HG02938 (cell line): Measurements from ENCODE around the gene MTCP1.

Experiments
- ATAC-seq: cut with Tn5 transposase; IDR thresholded peaks from one replicate; pipeline ENCODE4 v1.9.1; 2021; ENCODE audit warnings: mild to moderate bottlenecking, moderate library complexity; ENCODE audit not compliant: unreplicated experiment

Gene MTCP1, protein sequence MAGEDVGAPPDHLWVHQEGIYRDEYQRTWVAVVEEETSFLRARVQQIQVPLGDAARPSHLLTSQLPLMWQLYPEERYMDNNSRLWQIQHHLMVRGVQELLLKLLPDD

DNA sequence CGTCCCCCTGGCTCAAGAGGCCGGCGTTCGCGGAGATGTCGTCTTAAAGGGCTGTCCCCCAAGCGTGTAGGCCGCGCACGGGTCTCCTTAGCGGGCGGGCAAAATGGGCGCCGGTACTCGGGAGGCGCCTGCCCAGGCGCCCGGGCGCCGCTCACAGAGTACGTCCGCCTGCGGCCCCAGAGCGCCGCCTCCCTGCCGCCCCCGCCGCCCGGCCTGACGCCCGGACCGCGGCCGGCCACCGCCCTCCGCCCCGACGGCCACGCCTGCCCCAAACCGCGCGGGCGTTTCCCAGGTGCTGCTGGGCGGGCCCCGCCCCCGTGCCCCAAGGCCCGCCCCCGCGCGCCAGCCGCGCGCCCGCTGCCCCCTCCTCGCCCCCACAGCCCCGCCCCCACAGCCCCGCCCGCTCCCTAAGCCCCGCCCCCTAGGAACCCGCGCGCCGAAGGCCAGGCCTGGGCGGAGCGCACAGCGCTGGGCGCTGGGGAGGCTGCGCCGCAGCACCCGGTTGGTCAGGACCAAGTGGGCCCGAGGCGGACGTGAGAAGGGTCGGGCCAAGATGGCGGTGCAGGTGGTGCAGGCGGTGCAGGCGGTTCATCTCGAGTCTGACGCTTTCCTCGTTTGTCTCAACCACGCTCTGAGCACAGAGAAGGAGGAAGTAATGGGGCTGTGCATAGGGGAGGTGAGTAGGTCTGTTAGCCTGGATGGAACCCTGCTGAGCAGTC lies at the start of gene MTCP1, which contains the start of the genes BRCC3 and CMC4:
MTCP1 (minus strand) TSS at position 162 of the 719 bp plus-strand sequence. CDS start 5,126 bp downstream, outside the sequence.
BRCC3 (plus strand) TSS at position 534 of the 719 bp plus-strand sequence; CDS start at position 554, 20 bp downstream.
CMC4 (minus strand) TSS at position 162 of the 719 bp plus-strand sequence. CDS start 7,113 bp downstream, outside the sequence.
- peak; percentile 75 for ATAC-seq

DNA sequence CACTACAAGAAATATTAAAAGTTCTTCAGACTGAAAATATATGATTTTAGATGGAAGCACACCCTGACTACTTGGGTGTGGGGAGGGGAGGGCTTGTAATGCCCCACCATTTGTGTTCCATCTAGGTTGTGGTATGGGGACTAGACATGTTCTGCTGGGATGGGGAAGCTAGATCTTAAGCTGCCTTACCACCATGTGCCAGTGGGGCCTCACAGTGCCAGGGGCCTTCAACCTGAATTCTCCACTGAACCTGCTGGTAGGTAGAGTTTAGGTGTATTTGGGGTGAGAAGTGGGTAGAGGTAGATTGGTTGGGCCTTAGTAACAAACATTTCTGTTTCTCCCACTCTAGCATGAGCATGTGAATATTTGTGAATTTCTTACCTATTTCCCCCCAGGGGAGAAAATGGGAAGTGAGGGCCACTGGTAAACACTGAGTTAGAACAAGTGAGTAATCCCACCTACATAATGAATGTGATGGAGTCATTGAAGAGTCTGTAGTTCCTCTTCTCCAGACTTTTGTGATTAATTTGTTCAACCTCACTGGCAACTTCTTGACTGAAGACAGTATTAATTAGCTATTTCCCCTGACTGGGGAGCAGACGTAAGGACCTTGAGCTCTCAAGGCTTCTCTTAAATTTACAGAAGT lies 44.4 kb upstream of the MTCP1 start:
- ATAC-seq, result no peak

DNA sequence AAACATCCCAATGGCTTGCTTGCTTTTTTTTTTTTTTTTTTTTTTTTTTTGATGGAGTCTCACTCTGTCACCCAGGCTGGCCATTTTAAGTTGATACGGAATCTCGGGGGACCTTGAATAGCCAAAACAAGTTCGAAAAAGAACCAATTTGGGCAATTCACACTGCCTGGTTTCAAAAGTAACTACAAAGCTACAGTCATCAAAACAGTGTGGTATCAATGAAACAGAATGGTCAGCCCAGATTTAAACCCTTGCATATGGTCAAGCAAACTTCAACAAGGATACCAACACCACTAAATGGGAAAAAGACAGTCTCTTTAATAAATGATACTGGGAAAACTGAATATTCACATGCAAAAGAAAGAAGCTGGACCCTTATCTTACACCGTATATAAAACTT lies 42.2 kb upstream of the MTCP1 start:
- ATAC-seq, result no peak

DNA sequence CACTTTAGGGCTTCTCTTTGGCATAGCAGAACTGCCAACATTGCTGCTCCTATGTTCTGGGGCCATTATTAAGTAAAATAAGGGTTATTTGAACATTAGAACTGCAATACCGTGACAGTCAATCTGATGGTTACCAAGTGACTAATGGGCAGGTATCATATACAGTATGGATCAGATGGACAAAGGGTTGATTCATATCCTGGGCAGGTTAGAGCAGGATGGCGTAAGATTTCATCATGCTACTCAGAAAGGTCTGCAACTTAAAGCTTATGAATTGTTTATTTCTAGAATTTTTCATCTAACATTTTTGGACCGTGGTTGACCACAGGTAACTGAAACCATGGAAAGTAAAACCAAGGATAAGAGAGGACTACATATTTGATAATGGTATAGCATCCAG lies 41.2 kb upstream of the MTCP1 start:
- ATAC-seq, result no peak

DNA sequence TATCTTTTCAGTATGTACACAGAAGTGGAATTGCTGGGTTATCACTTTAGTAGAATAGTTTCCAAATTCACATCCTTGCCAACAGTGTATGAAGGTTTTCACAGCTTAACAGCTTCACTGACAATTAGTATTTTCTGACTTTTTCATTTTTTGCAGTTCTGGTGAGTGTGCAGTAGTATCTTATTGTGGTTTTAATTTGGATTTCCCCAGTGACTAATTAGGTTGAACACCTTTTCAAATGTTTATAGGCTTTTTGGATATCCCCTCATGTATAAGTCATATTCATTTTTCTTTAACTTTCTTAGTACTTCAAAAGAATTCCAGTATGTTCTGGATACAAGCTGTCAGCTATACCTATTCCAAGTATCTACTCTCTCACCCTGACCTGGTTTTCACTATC lies 37.5 kb upstream of the MTCP1 start:
- no peak for ATAC-seq

DNA sequence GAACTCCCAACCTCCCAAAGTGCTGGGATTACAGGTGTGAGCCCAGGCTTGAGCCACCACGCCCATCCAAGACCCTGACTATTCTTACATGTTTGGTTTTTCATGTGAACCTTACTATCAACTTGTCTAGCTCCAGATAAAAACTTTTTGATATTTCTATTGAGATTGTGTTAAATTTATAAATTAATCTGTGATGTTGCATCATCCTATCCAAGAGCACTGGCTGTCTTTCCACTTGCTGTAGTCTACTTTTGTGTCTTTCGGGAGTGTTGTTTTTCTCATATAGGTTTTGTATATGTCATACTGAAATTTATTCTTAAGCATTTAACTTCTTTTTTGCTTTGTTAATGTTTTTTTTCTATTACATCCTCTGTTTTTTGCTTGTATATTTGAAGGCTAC lies 35.0 kb upstream of the MTCP1 start:
- no peak for ATAC-seq

DNA sequence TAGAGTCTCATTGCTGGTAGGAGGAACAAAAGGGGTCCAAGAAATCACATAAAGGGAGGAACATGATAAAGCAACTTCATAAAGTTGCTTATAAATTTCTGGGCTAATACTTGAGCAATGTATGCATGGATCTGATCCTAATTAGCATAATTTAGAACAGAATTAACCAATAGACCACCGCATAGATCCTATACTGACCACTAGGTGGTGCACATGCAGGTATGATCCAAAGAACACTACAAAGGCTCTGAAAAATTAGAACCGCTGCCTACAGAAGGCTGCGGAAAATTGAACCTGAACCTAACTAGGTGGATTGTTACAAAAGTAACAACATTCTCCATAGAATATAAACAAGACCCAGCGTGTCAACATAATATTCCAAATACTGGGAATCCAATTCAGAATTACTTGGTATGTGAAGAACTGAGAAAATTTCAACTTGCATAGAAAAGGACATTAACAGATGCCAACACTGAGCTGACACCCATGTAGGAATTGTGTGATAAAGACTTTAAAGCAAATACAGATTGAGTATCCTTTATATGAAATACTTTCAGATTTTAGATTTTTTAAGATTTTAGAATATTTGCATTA lies 23.6 kb upstream of the MTCP1 start:
- no peak for ATAC-seq

DNA sequence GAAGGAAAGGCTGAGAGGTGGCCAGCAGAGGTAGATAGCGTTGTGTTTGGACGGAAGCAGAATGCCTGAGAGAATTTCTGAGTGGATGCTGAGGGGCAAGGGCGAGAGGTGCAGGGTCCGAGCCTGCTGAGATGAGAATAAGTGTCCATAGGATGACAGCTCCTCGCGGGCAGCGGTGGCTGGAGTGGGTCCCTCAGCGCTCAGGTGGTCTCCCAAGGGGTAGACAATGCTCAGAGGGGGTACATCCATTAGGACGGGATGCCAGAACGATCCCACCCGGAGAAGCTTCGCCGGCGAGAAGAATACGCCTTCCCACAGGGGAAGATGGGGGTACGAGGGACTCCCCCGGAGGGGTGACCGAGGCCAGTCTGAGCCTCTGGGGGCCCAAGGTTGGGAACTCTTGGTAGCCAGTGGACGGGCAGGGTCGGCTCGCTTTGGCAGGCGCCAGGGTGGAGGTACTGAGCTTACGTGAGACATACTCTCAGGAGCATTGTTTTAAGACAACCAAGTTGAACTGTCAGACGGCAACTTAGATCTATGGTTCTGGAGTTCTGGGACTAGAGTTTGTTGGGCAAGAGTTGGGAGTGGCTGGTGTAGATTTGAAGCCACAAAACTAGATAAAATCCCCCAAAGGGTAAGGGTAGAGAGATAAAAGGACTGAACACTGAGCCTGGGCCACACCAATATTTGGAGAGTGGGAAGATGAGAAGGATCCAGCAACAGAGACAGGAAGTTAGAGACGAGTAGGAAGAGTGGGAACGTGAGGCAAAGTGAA lies 16.2 kb upstream of the MTCP1 start:
- no peak for ATAC-seq

DNA sequence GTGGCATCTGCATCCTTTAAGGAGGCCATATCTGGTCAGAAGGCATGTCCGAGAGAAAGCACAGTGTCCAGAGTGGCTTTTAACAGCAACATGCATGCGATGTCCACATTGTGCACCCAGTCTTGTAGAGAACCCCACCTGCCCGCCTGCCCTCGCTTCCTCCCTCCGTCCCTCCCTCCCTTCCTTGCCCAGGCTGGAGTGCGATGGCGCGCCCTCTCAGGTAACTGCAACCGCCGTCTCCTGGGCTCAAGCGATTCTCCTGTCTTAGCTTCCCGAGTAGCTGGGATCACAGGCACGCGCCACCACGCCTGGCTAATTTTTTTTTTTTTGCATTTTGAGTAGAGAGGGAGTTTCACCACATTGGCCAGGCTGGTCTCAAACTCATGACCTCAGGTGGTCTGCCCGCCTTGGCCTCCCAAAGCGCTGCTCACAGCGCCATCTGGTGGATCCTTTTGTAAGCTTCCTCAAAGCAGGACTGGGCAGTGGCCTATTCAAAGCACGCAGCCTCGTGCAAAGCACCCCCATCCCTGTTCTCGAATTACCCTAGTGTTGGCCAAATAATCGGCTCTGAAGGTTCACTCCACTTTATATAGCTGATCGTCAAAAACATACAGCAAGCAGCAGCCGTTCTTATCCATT lies 15.4 kb upstream of the MTCP1 start:
- no peak for ATAC-seq

DNA sequence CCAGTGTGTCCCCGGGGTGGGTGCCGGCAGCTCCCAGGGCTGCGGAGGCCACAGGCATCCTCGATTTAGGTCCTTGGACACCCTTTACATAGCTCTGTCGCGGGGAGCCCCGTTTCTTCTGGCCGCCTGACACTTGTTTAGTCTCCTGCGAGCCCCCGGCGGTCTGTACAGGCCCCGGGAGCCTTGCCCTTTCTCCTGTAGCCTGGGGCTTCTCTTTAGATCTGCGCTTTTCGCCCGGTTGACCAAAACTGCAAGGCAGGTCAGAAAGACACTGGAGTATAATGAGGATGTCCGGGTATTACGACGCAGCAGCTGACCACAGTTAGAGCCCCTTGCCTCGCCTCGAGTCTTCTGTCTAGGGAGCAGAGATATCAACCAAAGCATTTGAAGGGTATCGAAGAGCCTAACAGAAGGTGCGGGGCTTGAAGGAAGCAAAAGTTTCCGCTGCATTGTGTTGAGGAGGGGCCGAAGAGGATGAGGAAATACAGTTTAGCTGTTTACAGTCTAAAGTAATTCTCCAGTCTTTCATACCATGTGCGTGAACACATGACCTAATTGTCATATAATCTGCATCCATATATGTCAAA lies 851 bp upstream of the MTCP1 start:
- ATAC-seq, result no peak

DNA sequence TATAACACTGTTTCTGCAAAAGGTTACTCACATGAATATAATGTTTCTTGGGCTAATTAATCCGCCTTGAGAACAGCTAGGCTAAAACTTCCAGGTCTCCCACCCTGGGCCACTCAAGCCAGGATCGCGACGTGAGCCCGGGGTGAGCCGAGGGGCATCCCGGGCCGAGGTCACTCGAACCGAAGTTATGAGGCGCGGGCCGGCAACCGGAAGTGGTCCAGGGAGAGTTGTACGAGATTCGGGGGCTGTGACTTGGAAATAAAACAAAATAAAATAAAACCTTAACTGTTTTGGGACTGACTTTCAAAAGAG lies 317 bp downstream of the MTCP1 start:
- peak; percentile 25 for ATAC-seq

DNA sequence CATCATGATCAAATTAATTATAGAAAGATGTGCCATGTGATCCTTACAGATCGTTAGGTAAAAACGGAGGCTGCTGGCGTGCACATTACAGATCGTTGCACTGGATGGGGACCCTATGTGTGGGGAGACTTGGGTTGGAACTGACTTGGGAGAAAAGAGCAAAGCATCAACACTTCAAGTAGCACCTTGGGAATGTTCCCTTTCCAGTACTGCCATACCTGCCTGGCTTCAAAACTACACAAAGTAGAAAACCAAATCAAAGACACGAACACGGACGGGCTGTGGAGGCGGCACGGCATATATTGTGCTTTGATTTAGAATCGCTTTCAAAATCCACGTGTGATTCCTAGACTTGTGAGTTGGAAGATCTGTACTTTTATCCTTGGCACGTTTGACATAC lies 898 bp downstream of the MTCP1 start:
- no peak for ATAC-seq

DNA sequence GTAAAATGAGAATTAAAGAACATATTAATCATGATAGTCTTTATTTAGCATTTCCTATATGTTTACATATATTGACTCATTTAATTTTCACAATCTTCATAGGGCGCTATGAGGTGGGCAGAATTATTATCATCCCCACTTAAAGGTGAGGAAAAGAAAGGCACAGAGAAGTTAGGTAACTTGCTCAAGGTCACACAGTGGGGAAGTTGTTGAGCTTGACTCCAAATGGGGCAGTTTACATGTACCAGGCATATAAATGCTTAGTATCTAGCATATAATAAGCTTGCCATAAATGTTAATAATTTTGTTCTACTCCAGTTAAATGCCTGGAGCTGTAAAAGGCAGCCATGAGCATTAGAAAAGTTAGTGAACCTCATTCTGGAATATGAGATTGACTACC lies 1.5 kb downstream of the MTCP1 start:
- no peak for ATAC-seq

DNA sequence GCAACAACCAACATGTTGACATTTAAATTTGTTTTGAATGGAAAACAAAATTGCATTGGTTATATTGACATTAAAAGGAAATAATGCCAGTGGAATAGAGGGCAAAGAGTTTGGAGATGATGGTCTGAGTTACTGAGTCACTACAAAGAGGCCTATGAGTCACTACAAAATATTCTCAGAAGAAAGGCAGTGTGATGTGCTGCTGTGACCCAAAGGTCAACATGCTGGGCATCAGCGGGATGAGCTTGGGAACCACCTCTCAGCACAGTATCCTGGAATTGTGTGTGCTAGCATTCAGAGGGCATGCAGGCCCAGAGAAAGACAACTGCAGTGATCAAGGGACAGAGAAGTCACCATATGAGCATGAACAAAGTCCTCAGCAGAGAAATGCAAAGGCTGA lies 2.8 kb downstream of the MTCP1 start:
- no peak for ATAC-seq

DNA sequence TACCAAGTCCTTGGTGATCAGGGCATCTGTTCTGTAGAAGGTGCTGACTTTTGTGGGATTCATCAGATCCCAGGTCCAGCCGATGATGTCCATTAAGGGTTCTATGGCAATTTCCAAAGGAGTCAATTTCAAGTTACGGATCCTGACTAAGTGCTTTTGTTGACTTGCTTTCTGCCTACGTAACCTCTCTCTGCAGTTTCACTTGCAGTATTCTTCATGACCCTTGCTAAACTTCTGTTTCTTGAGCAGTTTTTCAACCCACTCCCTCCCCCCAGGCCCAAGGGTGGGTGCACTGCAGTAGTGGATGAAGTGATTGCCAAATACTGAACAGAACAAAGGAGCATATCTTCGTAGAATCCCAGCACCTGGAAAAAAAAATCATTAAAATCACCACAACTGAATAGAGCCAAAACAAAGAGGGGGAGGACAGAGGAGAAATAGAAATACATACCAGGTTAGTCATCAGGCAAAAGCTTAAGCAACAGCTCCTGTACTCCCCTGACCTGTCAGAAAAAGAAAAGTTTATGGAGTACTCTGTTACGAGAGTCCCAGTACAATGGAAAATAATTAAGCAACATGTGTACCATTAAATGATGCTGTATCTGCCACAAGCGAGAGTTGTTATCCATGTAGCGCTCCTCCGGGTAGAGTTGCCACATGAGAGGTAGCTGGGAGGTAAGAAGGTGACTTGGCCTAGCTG lies 5.8 kb downstream of the MTCP1 start:
- no peak for ATAC-seq

DNA sequence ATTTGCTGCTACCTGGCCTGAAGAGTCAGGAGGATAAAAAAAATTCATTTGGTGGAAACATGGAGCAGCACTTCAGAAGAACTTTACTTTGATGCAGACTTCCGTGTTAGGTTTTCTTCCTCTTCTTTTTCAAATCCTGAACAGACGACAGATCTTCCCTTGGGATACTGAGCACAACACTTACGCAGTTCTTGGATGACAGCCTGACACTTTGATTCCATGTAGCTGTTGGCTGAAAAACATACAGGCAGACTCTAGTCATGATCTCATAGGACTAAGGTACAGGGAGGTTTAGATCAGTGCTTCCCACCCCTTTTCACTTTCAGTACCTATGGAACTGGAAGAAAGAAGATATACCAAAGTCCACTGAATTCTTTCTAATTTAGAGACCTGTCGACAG lies 9.2 kb downstream of the MTCP1 start:
- ATAC-seq, result no peak

DNA sequence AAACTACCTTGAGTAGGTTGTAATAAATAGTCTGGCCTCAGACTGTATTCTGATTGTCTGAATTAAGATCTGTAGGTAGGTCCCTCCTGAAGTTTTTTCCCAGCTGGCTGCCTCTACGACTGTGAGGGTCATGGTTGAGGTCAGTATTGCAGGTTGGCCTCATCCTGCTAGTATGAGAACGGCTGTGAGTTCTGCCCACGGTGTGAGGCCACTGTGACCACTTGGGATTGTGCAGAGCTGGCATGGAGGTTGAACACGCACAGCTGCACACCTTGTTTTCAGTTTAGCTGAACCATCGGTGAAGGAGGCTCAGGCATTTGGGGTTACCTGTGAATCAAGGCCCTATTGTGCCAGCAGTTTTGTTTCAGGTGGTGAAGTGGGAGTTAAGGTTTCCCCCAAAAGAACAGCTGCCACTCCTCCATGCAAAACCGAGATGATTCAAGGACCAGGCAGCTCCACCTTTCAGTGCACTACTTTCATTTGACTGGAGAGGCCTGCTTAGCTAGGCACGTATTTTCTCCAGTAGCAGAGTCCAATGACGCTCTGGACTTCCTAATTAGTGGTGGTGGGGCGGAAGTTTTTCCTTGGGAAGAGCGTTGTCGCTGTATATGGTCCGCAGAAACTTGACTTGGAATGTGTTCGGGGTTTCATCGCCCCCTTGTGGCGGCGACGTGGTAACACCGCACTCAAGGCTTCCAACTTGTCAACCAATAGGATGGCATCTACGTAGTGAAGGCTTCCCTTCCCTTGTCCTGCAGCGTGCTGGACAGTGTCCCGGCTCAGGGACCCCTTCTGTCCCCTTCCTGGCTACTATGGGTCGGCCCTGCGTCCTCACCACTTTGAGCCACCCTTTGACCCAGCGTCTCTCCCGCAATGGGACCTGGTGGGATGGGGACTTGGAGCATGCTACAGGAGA lies 13.8 kb downstream of the MTCP1 start:
- no peak for ATAC-seq

DNA sequence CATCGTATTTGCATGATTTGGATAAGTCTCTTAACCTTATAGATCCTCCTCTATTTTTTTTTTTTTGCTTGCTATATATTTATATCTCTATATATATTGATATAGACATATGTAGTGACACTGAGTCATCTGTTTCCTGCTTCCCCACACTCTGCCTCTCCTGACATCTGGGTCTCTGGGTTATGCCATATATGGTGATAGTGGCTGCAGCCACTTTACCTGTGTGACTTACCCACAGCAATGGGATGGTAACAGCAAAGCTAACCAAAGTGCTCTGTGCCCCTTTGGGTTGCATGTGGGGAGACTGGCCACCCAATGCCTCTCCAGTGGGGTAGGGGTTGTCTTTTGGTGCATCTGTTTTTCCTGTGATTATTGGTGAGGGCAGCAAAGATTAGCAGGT lies 14.5 kb downstream of the MTCP1 start:
- no peak for ATAC-seq

DNA sequence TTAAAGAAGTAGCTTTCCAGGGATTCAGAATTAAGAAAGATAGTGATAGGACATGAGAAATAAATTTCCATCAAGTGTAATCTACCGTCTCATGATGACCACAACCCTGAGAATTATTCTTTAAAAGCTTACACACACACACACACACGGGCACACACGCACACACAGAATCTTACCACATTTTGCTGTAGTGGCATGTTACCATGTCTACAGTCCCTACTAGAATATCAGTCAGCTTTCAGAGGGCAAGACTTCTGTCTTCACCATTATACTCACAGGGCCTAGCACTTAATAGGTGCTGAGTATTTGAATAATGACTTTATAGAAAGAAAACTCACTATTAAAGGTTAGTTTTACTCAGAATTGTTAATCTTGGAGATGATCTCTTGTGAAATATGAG lies 15.4 kb downstream of the MTCP1 start:
- no peak for ATAC-seq
